ENCODE data around the gene MGAT5.

GRCh38 chr2:134275058-134275862 is 21.4 kb downstream of the MGAT5 start:
- TF ChIP-seq EP300 (IDR thresholded peaks at IDR 0.05) (no peak), CTCF (IDR thresholded peaks at IDR 0.05) (no peak), POLR2A (IDR thresholded peaks at IDR 0.05) (no peak), POLR2AphosphoS5 (IDR thresholded peaks at IDR 0.05) (no peak)
